Measurements from ENCODE around the gene TDRKH.

The TDRKH gene

DNA sequence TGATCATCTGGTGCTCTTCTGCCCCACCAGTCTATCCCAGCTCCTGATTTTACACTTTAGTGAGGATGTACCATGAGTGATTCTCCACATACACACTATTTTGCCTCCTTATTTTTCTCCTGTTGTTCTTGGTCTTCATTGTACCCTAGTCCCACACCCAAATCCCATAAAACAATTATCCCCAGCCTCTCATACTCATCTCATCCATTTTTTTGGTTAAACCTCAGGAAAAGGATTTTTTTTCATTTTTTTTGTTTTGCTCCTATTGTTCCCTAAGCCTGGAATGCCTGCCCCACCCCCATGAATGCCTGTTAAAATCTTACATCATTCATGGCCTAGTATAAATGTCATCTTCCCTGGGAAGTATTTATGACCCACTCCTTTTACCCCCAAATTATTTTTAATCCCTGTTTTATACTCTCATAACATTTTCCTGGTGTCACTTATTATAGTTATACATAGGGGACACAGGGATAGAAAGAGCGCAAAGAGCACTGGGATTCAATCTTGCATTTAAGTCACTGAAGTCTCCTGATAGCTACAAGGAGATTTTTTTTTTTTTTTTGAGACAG, 19.8 kb upstream of the TDRKH start:
- no peak overlapping the region for H3K4me3 ChIP-seq (ENCODE audit: low read length)
- DNase-seq (ENCODE audit: low read depth), result no peak
- TF ChIP-seq, protein P1, sequence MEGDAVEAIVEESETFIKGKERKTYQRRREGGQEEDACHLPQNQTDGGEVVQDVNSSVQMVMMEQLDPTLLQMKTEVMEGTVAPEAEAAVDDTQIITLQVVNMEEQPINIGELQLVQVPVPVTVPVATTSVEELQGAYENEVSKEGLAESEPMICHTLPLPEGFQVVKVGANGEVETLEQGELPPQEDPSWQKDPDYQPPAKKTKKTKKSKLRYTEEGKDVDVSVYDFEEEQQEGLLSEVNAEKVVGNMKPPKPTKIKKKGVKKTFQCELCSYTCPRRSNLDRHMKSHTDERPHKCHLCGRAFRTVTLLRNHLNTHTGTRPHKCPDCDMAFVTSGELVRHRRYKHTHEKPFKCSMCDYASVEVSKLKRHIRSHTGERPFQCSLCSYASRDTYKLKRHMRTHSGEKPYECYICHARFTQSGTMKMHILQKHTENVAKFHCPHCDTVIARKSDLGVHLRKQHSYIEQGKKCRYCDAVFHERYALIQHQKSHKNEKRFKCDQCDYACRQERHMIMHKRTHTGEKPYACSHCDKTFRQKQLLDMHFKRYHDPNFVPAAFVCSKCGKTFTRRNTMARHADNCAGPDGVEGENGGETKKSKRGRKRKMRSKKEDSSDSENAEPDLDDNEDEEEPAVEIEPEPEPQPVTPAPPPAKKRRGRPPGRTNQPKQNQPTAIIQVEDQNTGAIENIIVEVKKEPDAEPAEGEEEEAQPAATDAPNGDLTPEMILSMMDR (conservative IDR thresholded peaks at IDR 0.05; ENCODE audit: low read depth, low read length), result no peak

DNA sequence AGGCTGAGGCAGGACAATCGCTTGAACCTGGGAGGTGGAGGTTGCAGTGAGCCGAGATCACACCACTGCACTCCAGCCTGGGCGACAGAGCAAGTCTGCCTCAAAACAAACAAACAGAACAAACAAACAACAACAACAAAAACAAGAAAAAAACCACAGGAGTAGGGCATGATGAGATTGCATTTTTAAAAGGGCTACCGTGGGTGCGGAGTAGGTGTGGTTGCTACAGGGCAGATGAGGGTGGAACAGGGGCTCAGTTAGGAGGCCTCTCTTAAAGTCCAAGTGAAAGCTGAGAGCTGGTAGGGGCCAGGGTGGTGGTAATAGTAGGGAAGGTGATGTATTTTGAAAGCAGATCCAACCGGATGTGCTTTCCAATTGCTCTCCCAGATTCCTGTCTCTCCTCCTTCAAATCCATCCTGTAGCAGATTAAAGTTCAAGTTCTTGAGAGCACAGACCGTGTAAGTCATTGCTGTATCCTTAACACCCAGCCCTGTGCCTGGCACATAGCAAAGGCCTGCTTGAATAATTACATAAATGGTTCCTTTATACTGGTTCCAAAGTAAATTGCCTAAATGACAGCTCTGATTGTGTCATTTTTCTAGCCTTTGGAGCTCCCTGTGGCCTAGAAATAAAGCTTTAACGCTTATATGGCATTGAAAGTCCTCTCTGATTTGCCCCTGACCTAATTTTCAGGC, 19.1 kb upstream of the TDRKH start:
- DNase-seq (ENCODE audit: low read depth), result no peak
- TF ChIP-seq, protein P1 (conservative IDR thresholded peaks at IDR 0.05; ENCODE audit: low read depth, low read length), result no peak
- no peak overlapping the region for H3K4me3 ChIP-seq (ENCODE audit: low read length)

- TF ChIP-seq, protein P1 (conservative IDR thresholded peaks at IDR 0.05; ENCODE audit: low read depth, low read length), result no peak
- no peak overlapping the region for H3K4me3 ChIP-seq (ENCODE audit: low read length)
- DNase-seq (ENCODE audit: low read depth), result no peak
Observed at GRCh38 chr1:151807766-151808165, 17.5 kb upstream of the TDRKH start.

DNA sequence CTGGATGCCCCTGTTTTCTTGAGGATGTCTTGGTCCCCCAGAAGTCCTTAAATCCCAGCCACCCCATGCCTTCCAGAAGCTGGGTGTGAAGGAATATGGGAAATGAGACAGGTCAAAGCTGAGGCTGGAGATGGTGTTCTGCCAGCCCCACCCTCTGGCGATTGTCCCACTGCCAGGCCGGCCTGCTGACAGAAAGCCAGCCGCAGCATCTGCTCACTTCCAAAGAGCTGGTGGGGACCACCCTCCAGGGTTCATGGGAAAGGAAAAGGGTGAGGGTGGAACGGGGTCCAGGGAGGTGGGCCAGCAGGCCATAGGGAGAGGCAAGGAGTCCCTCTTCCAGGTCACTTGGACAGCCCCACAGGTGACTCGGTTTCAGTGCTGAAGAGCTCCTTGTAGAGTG, 16.8 kb upstream of the TDRKH start:
- TF ChIP-seq, protein P1 (conservative IDR thresholded peaks at IDR 0.05; ENCODE audit: low read depth, low read length), result no peak
- no peak overlapping the region for H3K4me3 ChIP-seq (ENCODE audit: low read length)
- DNase-seq (ENCODE audit: low read depth), result no peak

DNA sequence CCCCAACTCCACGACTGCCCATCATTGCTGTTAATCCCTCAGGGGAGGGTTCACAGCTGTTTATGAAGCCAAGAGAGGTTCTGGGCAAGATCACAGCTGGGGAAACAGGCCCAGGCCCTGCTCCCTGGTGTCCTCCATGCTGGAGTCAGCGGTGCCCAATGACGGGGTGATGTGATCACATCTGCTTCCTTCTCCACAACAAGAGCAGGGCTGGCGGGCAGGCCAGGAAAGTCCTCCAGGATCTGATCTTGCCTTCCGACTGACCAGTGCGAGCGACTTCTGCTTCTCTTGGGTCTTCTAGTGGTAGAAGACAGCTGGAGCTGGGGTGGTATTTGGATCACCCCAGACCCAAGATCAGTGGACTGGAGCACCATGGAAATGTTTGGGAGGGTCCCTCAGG, 15.9 kb upstream of the TDRKH start:
- TF ChIP-seq, protein P1 (conservative IDR thresholded peaks at IDR 0.05; ENCODE audit: low read depth, low read length), result no peak
- DNase-seq (ENCODE audit: low read depth), result no peak
- H3K4me3 ChIP-seq (ENCODE audit: low read length), result no peak overlapping the region

DNA sequence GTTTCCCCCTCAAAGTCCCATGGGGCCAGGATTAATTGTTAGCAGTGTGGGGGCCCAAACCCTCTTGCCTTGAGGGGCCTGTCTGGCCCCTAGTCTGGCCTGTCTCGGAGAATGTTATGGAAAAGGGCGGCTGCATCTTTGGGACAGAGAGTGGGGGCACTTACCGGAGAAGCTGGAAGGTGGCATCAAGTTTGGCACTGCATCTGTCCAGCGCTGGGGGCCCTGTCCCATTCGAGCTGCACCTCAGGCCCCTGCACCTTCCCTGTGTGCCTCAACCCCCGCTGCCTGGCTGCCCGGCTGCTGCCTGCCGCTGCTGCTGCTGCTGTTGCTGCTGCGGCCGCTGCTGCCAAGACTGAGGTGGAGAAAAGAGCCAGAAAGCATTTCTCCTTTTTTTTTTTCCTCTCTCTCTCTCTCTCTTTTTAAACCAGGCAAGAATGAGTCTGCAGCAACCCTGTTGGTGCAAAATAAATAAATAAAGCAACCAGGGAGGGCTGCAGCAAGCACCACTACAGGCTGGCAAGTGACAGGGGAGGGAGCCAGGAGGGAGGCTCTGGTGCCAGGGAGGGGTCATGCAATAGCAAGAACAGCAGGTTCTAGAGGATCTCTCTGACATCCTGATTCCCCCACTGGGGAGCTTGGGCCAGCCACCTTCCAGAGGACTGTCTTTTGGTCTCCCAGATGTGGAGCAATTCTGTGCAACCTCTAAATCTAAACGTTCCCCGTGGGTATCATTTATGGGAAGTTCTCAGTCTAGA, 14.9 kb upstream of the TDRKH start, which contains the start of gene LINGO4:
Gene LINGO4, minus strand, starts transcription at position 354 of the 755 bp plus-strand sequence. CDS start 2,715 bp downstream, outside the sequence.
- TF ChIP-seq, protein P1 (conservative IDR thresholded peaks at IDR 0.05; ENCODE audit: low read depth, low read length), result no peak
- H3K4me3 ChIP-seq (ENCODE audit: low read length), result no peak within 1 kb of the TSS
- DNase-seq (ENCODE audit: low read depth), result no peak
